ENCODE data around the gene ATP6V1F. TPM values are rescaled to one million over a fixed set of nuclear protein-coding genes. Genes with fewer than 3 reads are reported as not detected.

The ATP6V1F gene
- polyA plus RNA-seq, 3 donors = 327 to 593 (median 511) TPM

DNA sequence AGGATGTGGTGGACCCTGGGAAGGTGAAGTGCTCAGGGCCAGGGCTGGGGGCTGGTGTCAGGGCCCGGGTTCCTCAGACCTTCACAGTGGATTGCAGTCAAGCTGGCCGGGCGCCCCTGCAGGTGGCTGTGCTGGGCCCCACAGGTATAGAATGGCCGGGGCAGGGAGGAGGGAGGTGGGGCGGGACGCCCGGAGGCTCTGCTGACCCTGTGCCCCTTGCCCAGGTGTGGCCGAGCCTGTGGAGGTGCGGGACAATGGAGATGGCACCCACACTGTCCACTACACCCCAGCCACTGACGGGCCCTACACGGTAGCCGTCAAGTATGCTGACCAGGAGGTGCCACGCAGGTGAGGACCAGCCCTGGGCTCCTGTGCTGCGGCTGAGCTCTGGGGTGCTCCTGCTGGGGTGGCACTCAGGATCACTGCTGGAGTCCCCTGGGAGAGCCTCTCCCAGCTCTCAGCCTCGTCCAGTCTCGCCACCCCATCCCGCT lies 14.9 kb upstream of the ATP6V1F start:
- H3K36me3 ChIP-seq (replicated peaks in 1 of 2; ENCODE audit: control insufficient read depth in 1 of 2, insufficient read depth in 2 of 2, low read length in 2 of 2) = no peaks in the 10 kb centered on the region
- Mint-ChIP-seq H3K9me3 (no peaks in the 10 kb centered on the region), H3K4me1 (no peaks in the 10 kb centered on the region), H3K36me3 (no peaks in the 10 kb centered on the region), H3K27ac (no peak overlapping the region), H3K27me3 (ENCODE audit: low read depth in 3 of 3) (peaks cover 2 to 5% (median 4%) of the 10 kb centered on the region in 3 donors), H3K4me3 (no peak overlapping the region)
- H3K4me3 ChIP-seq (replicated peaks in 1 of 3; ENCODE audit: low read depth in 2 of 3, low read length in 3 of 3) = no peak overlapping the region
- no peak overlapping the region for H3K4me2 ChIP-seq (replicated peaks; ENCODE audit: extremely low read depth, low read length, poor library complexity, severe bottlenecking)
- no peak overlapping the region for H3K27ac ChIP-seq (ENCODE audit: low read depth in 1 of 2, low read length in 2 of 2)
- H2AFZ ChIP-seq (ENCODE audit: insufficient read depth, low read depth, low read length, poor library complexity, severe bottlenecking) = no peak overlapping the region
- TF ChIP-seq, protein P1, sequence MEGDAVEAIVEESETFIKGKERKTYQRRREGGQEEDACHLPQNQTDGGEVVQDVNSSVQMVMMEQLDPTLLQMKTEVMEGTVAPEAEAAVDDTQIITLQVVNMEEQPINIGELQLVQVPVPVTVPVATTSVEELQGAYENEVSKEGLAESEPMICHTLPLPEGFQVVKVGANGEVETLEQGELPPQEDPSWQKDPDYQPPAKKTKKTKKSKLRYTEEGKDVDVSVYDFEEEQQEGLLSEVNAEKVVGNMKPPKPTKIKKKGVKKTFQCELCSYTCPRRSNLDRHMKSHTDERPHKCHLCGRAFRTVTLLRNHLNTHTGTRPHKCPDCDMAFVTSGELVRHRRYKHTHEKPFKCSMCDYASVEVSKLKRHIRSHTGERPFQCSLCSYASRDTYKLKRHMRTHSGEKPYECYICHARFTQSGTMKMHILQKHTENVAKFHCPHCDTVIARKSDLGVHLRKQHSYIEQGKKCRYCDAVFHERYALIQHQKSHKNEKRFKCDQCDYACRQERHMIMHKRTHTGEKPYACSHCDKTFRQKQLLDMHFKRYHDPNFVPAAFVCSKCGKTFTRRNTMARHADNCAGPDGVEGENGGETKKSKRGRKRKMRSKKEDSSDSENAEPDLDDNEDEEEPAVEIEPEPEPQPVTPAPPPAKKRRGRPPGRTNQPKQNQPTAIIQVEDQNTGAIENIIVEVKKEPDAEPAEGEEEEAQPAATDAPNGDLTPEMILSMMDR (IDR thresholded peaks at IDR 0.05) = no peak
- H3K27me3 ChIP-seq (ENCODE audit: control insufficient read depth in 2 of 2, insufficient read depth in 2 of 2, low read length in 2 of 2) = no peaks in the 10 kb centered on the region
- no peaks in the 10 kb centered on the region for H3K4me1 ChIP-seq (ENCODE audit: control insufficient read depth in 1 of 2, insufficient read depth in 2 of 2, low read length in 2 of 2)
- WGBS (ENCODE audit: insufficient coverage) = 97% methylated on average over 11 of the region's 17 CpGs
- H4K20me1 ChIP-seq (ENCODE audit: insufficient read depth, low read length) = no peaks in the 10 kb centered on the region
- H3K9ac ChIP-seq (ENCODE audit: insufficient read depth, low read length, poor library complexity, severe bottlenecking) = no peak overlapping the region
- no peaks in the 10 kb centered on the region for H3K9me3 ChIP-seq (replicated peaks in 1 of 2; ENCODE audit: control insufficient read depth in 1 of 2, insufficient read depth in 1 of 2, low read length in 2 of 2)
- no peak for DNase-seq
- intact Hi-C loops (cut with micrococcal nuclease) = no loop called here
- no peaks in the 10 kb centered on the region for H3K79me2 ChIP-seq (ENCODE audit: insufficient read depth, low read length)

DNA sequence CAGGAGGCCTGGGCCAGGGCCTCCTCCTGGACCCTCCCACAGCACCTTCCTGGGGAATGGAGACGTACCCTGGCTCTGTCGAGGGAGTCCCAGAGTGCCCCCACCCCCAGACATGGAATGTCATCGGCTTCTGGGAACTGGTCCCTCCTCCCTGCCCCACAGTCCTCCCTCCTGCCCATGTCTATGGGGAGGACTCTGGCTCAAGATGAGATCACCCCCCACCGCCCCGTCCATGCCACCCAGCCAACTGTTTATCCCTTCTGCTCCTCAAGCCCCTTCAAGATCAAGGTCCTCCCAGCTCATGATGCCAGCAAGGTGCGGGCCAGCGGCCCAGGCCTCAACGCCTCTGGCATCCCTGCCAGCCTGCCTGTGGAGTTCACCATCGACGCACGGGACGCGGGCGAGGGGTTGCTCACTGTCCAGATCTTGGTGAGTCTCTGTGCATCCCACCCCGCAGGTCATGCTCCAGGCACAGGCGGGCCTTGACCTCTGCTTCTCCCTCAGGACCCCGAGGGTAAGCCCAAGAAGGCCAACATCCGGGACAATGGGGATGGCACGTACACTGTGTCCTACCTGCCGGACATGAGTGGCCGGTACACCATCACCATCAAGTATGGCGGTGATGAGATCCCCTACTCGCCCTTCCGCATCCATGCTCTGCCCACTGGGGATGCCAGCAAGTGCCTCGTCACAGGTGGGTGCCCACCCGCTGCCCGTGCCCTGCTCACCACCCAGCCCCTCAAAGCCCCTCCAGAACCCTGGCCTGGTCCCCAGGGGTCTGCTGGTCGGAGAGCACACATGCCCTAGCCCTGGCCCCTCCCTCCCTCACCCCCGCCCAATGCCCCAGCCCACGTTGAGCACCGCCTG lies 14.1 kb upstream of the ATP6V1F start:
- H3K79me2 ChIP-seq (ENCODE audit: insufficient read depth, low read length) = no peaks in the 10 kb centered on the region
- Mint-ChIP-seq H3K9me3 (no peaks in the 10 kb centered on the region), H3K4me1 (no peaks in the 10 kb centered on the region), H3K27me3 (ENCODE audit: low read depth in 3 of 3) (peaks cover 2 to 8% (median 5%) of the 10 kb centered on the region in 3 donors), H3K36me3 (no peaks in the 10 kb centered on the region), H3K4me3 (no peak overlapping the region), H3K27ac (peak overlapping the region in 1 of 7 donors; percentile 43)
- no peak overlapping the region for H2AFZ ChIP-seq (ENCODE audit: insufficient read depth, low read depth, low read length, poor library complexity, severe bottlenecking)
- H3K27ac ChIP-seq (ENCODE audit: low read depth in 1 of 2, low read length in 2 of 2) = no peak overlapping the region
- no peaks in the 10 kb centered on the region for H4K20me1 ChIP-seq (ENCODE audit: insufficient read depth, low read length)
- H3K4me1 ChIP-seq (ENCODE audit: control insufficient read depth in 1 of 2, insufficient read depth in 2 of 2, low read length in 2 of 2) = no peaks in the 10 kb centered on the region
- H3K4me2 ChIP-seq (replicated peaks; ENCODE audit: extremely low read depth, low read length, poor library complexity, severe bottlenecking) = no peak overlapping the region
- intact Hi-C loops (cut with micrococcal nuclease) = no loop called here
- no peaks in the 10 kb centered on the region for H3K9me3 ChIP-seq (replicated peaks in 1 of 2; ENCODE audit: control insufficient read depth in 1 of 2, insufficient read depth in 1 of 2, low read length in 2 of 2)
- no peak overlapping the region for H3K9ac ChIP-seq (ENCODE audit: insufficient read depth, low read length, poor library complexity, severe bottlenecking)
- TF ChIP-seq, protein P1 (IDR thresholded peaks at IDR 0.05) = no peak
- H3K27me3 ChIP-seq (ENCODE audit: control insufficient read depth in 2 of 2, insufficient read depth in 2 of 2, low read length in 2 of 2) = no peaks in the 10 kb centered on the region
- H3K36me3 ChIP-seq (replicated peaks in 1 of 2; ENCODE audit: control insufficient read depth in 1 of 2, insufficient read depth in 2 of 2, low read length in 2 of 2) = no peaks in the 10 kb centered on the region
- WGBS (ENCODE audit: insufficient coverage) = 95% methylated on average over 23 of the region's 31 CpGs
- no peak overlapping the region for H3K4me3 ChIP-seq (replicated peaks in 1 of 3; ENCODE audit: low read depth in 2 of 3, low read length in 3 of 3)
- no peak for DNase-seq

Measured in CD14-positive monocyte (primary cell).